ENCODE results near the gene OR13C9.
A peak's percentile ranks its signal among the peaks of the same experiment; 100 is the strongest.
"Not testable (repeated sequence)": the region's sequence is repeated elsewhere in the genome, so short reads cannot be mapped to it uniquely, and the experiment has no call there.

Gene OR13C9

GRCh38 chr9:104618104-104618503 lies at the start of gene OR13C9:
Gene OR13C9 (minus strand): TSS chr9:104618204. CDS start chr9:104618204, 0 bp downstream.
- no peak for DNase-seq
- Mint-ChIP-seq H3K4me1 (no peaks in the 10 kb centered on the region), H3K9me3 (peaks cover 0 to 4% of the 10 kb centered on the region in 2 donors), H3K27ac (no peak within 1 kb of the TSS), H3K36me3 (no peaks in the 10 kb centered on the region), H3K27me3 (peaks cover 0 to 5% of the 10 kb centered on the region in 2 donors), H3K4me3 (no peak within 1 kb of the TSS)
- no peak for ATAC-seq (replicated peaks)

GRCh38 chr9:104658496-104659195 lies 40.6 kb upstream of the OR13C9 start:
- H3K27ac Mint-ChIP-seq, result no peak overlapping the region
- H3K4me1 Mint-ChIP-seq, result no peaks in the 10 kb centered on the region
- peaks cover 0 to 9% of the 10 kb centered on the region in 2 donors for H3K27me3 Mint-ChIP-seq
- H3K9me3 Mint-ChIP-seq, result peaks cover under 1 to 2% of the 10 kb centered on the region in 2 donors
- ATAC-seq (replicated peaks) (no peak), DNase-seq (no peak)
- no peaks in the 10 kb centered on the region for H3K36me3 Mint-ChIP-seq
- H3K4me3 Mint-ChIP-seq, result no peak overlapping the region

- H3K9me3 Mint-ChIP-seq, result peaks cover 17 to 19% of the 10 kb centered on the region in 2 donors
- H3K36me3 Mint-ChIP-seq, result no peaks in the 10 kb centered on the region
- H3K27ac Mint-ChIP-seq, result no peak overlapping the region
- DNase-seq (no peak), ATAC-seq (replicated peaks) (no peak)
- no peak overlapping the region for H3K4me3 Mint-ChIP-seq
- no peaks in the 10 kb centered on the region for H3K4me1 Mint-ChIP-seq
- no peaks in the 10 kb centered on the region for H3K27me3 Mint-ChIP-seq
These were observed 17.5 kb upstream of the OR13C9 start for GRCh38 chr9:104635456-104635855.

GRCh38 chr9:104633976-104634520 lies 16.0 kb upstream of the OR13C9 start:
- DNase-seq (no peak), ATAC-seq (replicated peaks) (no peak)
- Mint-ChIP-seq H3K4me3 (no peak overlapping the region), H3K9me3 (peaks cover 9% of the 10 kb centered on the region in 2 donors), H3K4me1 (no peaks in the 10 kb centered on the region), H3K27ac (no peak overlapping the region), H3K36me3 (no peaks in the 10 kb centered on the region), H3K27me3 (no peaks in the 10 kb centered on the region)

- Mint-ChIP-seq H3K9me3 (peaks cover 8 to 17% of the 10 kb centered on the region in 2 donors), H3K27ac (peak overlapping the region; percentile 74)
- H3K27me3 Mint-ChIP-seq; H3K4me3 Mint-ChIP-seq; ATAC-seq (replicated peaks); DNase-seq; H3K4me1 Mint-ChIP-seq; H3K36me3 Mint-ChIP-seq: not testable (repeated sequence)
These were observed 8.0 kb upstream of the OR13C9 start for GRCh38 chr9:104625964-104626363.

GRCh38 chr9:104617418-104617817 lies 586 bp downstream of the OR13C9 start:
- ATAC-seq (replicated peaks), result no peak
- Mint-ChIP-seq H3K4me1 (no peaks in the 10 kb centered on the region), H3K9me3 (peaks cover 0 to 4% of the 10 kb centered on the region in 2 donors), H3K27me3 (peaks cover 0 to 5% of the 10 kb centered on the region in 2 donors), H3K4me3 (no peak overlapping the region), H3K27ac (no peak overlapping the region), H3K36me3 (no peaks in the 10 kb centered on the region)
- no peak for DNase-seq

GRCh38 chr9:104611213-104611612 lies 6.8 kb downstream of the OR13C9 start:
- Mint-ChIP-seq H3K4me1 (no peaks in the 10 kb centered on the region), H3K27ac (no peak overlapping the region), H3K36me3 (no peaks in the 10 kb centered on the region), H3K9me3 (peaks cover 0 to 2% of the 10 kb centered on the region in 2 donors), H3K27me3 (no peaks in the 10 kb centered on the region), H3K4me3 (no peak overlapping the region)
- no peak for ATAC-seq (replicated peaks)
- DNase-seq, result no peak

- Mint-ChIP-seq H3K27ac (no peak overlapping the region), H3K27me3 (no peaks in the 10 kb centered on the region), H3K9me3 (no peaks in the 10 kb centered on the region), H3K36me3 (no peaks in the 10 kb centered on the region), H3K4me1 (no peaks in the 10 kb centered on the region), H3K4me3 (no peak overlapping the region)
- DNase-seq, result no peak
- ATAC-seq (replicated peaks), result no peak
These were observed 9.7 kb downstream of the OR13C9 start for GRCh38 chr9:104608336-104608735.

GRCh38 chr9:104606152-104606551 lies 11.9 kb downstream of the OR13C9 start:
- Mint-ChIP-seq H3K4me1 (no peaks in the 10 kb centered on the region), H3K36me3 (no peaks in the 10 kb centered on the region), H3K27ac (no peak overlapping the region), H3K4me3 (no peak overlapping the region), H3K27me3 (no peaks in the 10 kb centered on the region), H3K9me3 (no peaks in the 10 kb centered on the region)
- ATAC-seq (replicated peaks), result no peak
- no peak for DNase-seq

GRCh38 chr9:104605527-104605926 lies 12.5 kb downstream of the OR13C9 start, which contains the start of gene OR13C2:
Gene OR13C2 (minus strand): TSS chr9:104605627. CDS start chr9:104605627, 0 bp downstream.
- H3K4me3 Mint-ChIP-seq; H3K27me3 Mint-ChIP-seq; H3K36me3 Mint-ChIP-seq; H3K9me3 Mint-ChIP-seq; H3K4me1 Mint-ChIP-seq; H3K27ac Mint-ChIP-seq; ATAC-seq (replicated peaks); DNase-seq: not testable (repeated sequence)

- no peak overlapping the region for H3K4me3 Mint-ChIP-seq
- H3K27me3 Mint-ChIP-seq, result no peaks in the 10 kb centered on the region
- DNase-seq, result no peak
- no peaks in the 10 kb centered on the region for H3K9me3 Mint-ChIP-seq
- ATAC-seq (replicated peaks), result no peak
- H3K36me3 Mint-ChIP-seq, result no peaks in the 10 kb centered on the region
- H3K4me1 Mint-ChIP-seq, result no peaks in the 10 kb centered on the region
- H3K27ac Mint-ChIP-seq, result no peak overlapping the region
These were observed 13.2 kb downstream of the OR13C9 start for GRCh38 chr9:104604801-104605200.

- H3K4me1 Mint-ChIP-seq; DNase-seq; H3K9me3 Mint-ChIP-seq; ATAC-seq (replicated peaks); H3K27me3 Mint-ChIP-seq; H3K36me3 Mint-ChIP-seq; H3K27ac Mint-ChIP-seq; H3K4me3 Mint-ChIP-seq: not testable (repeated sequence)
These were observed 18.7 kb downstream of the OR13C9 start, which contains the start of gene OR13C5 for GRCh38 chr9:104599313-104599712. Gene OR13C5 (minus strand): TSS chr9:104599413. CDS start chr9:104599413, 0 bp downstream.

GRCh38 chr9:104598749-104599148 lies 19.3 kb downstream of the OR13C9 start:
- H3K4me3 Mint-ChIP-seq; H3K36me3 Mint-ChIP-seq; H3K27ac Mint-ChIP-seq; ATAC-seq (replicated peaks); H3K4me1 Mint-ChIP-seq; DNase-seq; H3K9me3 Mint-ChIP-seq; H3K27me3 Mint-ChIP-seq: not testable (repeated sequence)

GRCh38 chr9:104589626-104590025 lies 28.4 kb downstream of the OR13C9 start:
- H3K4me1 Mint-ChIP-seq, result no peaks in the 10 kb centered on the region
- peaks cover 6 to 9% of the 10 kb centered on the region in 2 donors for H3K9me3 Mint-ChIP-seq
- H3K27ac Mint-ChIP-seq, result no peak overlapping the region
- DNase-seq, result no peak
- H3K27me3 Mint-ChIP-seq, result no peaks in the 10 kb centered on the region
- H3K4me3 Mint-ChIP-seq, result no peak overlapping the region
- no peaks in the 10 kb centered on the region for H3K36me3 Mint-ChIP-seq
- no peak for ATAC-seq (replicated peaks)

GRCh38 chr9:104586496-104587180 lies 31.4 kb downstream of the OR13C9 start:
- H3K27ac Mint-ChIP-seq, result no peak overlapping the region
- no peaks in the 10 kb centered on the region for H3K4me1 Mint-ChIP-seq
- no peaks in the 10 kb centered on the region for H3K27me3 Mint-ChIP-seq
- DNase-seq (no peak), ATAC-seq (replicated peaks) (no peak)
- H3K4me3 Mint-ChIP-seq, result no peak overlapping the region
- no peaks in the 10 kb centered on the region for H3K9me3 Mint-ChIP-seq
- no peaks in the 10 kb centered on the region for H3K36me3 Mint-ChIP-seq
